HG02943 (cell line): ENCODE data around the gene ADAMTS2.

ENCODE experiments used
- ATAC-seq: cut with Tn5 transposase; IDR thresholded peaks from one replicate; pipeline ENCODE4 v1.9.1; 2021; ENCODE audit warnings: mild to moderate bottlenecking, low read depth, moderate library complexity; ENCODE audit not compliant: unreplicated experiment

The ADAMTS2 gene

DNA sequence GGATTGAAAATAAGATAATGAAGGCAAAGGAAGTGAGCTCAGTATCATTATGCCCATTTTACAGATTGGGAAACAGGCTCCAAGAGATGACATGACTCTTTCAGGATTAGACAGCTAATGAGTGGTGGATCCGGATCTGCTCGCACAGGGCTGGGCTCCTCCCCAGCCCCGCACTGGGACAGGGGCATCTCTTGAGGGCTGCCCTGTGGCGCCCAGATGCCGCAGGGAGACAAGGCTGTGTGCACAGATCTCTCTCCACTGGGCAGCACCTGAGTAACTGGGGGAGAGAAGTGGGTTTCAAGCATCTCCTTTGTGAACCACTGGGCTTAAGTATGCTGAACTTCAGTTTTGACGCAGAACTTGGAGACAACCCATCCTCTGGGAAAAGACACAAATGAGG is 43.9 kb downstream of the ADAMTS2 start:
- no peak for ATAC-seq

GRCh38 chr5:179300581-179301180 is 44.6 kb downstream of the ADAMTS2 start:
- no peak for ATAC-seq

DNA sequence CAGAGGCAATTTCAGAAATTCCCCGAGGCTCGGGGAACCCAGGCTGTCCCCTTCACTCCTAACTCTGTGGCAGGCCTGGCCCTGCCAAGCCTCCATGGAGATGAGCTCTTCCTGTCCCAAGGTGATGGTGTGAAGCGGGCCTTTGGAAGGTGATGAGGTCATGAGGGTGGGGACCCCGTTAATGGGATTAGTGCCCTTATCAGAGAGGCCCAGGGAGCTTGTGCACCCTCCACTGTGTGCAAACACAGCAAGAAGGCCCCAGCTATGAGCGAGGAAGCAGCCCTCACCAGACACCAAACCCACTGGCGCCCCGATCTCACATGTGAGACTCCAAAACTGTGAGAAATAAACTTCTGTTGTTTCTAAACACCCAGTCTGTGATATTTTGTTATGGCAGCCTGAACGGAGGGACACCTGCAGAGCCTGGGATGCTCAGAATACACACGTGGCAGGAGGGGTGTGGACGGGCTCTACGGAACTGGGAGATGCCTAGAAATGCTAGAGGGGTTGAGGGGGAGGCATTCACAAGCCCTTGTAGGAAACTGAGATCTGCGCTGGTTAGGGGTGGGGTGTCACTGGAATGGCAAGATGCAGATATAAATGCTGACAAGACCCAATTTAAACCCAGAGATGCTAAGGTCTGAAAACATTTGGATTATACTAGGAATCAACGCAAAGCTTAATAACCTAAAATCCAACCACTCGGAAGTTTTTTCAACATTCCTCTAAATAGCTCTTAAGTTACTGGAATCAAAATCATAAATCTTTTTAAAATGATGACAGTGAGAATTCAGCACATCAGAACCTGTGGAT is 46.9 kb downstream of the ADAMTS2 start:
- no peak for ATAC-seq

- ATAC-seq: no peak
Measured at GRCh38 chr5:179297486-179298180, 47.6 kb downstream of the ADAMTS2 start.

DNA sequence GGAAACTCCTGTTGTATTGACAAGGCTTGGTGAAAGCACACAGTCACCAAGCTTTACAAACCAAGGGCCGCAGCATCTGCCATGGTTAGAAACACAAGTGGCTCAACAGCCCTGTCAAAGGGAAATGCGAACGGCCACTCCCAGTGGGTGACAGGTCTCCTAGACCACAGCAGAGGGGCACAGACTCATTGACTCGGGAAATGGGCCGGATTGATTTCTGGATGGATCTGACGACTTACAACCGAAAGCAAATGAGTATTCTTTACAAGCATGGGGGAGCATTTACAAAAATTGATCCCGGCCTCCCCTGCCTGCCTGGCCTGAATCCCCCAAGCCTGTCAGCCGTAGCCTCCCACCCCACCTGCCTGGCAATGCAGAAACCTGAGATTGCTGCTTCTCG is 48.2 kb downstream of the ADAMTS2 start:
- no peak for ATAC-seq

DNA sequence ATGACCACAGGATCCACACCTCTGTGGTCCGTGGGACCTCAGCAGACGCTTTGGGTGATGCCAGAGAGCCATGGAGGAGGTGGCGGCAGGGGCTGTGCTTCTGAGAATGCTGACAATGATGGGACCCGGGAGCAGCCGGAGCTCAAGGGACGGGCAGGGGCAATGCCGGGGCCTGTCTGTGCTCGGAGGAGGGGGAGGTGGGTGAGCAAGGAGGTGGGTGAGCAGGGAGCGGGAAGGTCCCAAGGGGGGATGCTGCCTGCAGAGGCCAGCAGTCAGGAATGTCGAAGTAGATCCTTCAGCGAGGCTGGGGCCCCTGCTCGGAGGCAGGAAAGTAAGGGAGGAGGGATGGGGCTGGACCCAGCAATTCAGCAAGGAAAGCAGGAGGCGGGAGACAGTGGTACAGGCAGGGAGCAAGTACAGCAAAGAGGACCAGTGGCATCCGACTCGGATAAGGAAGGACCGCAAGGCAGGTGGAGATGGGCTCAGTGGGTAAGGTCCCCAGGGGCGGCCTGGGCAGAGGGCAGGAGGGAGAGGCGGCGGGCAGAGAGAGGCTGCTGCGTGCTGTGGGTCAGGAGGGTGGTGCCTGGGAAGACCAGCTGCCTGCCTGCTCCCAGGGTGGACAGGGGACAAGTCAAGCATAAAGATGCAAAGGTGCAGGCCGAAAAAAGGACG is 49.0 kb downstream of the ADAMTS2 start:
- no peak for ATAC-seq

DNA sequence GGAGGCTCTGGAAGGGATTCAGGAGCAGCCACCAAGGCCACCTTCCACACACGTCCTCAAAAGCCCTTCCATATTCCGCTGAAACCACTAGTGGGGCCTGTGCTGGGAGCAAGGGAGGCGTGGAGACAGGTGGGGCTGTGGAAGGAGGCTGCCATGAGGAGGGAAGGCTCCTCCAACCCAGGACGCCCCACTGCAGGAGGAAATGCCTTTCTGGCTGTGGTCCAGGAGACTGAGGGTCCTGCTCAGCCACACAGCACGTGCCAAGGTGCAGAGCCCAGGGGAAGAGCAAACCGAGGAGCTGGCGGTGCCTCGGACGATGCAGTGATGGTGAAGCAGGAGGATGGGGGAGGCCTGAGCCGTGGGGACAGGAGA is 49.5 kb downstream of the ADAMTS2 start:
- ATAC-seq: no peak

DNA sequence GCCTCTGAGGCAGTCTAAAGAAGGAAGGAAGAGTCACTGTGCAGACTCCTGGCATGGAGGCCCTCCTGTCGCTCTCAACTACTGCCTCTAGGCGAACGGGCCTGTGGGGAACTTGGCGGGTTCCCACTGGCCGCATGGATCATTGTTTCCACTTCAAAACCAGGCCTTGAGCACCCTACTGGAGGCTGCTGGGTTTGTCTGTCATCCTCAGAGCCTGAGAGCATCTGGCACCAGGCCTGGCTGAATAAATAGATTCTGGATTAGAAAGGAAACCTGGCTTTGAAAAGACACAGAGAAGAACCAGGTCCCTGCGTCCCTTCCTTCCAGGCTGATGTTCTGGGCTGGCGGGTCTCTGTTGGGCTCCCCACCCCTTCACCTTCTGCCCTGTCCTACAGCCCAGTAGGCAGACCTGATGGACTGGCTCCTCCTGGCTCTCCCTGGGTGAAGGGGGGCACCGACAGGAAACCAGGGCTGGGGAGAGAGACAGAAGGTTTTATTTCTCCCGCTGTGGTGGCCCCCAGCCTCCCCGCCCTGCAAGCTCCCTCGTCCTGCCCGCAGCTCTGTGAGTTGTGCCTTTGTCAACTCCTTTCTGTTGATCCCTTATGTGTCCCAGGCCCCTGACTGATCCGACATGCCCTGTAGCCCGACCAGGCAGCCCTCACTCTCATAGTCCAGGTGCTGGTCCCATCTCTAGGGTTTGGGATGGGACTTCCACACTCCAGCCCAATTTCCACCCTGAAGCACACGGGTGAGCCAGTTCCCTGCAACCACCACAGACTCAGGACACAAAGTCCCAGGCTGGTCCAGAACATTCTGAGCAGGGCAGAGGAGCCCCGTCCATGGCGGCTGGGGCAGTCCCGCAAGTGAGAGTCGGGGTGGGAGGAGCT is 50.1 kb downstream of the ADAMTS2 start:
- no peak for ATAC-seq

- no peak for ATAC-seq
Measured at GRCh38 chr5:179294131-179294780, 51.0 kb downstream of the ADAMTS2 start.

DNA sequence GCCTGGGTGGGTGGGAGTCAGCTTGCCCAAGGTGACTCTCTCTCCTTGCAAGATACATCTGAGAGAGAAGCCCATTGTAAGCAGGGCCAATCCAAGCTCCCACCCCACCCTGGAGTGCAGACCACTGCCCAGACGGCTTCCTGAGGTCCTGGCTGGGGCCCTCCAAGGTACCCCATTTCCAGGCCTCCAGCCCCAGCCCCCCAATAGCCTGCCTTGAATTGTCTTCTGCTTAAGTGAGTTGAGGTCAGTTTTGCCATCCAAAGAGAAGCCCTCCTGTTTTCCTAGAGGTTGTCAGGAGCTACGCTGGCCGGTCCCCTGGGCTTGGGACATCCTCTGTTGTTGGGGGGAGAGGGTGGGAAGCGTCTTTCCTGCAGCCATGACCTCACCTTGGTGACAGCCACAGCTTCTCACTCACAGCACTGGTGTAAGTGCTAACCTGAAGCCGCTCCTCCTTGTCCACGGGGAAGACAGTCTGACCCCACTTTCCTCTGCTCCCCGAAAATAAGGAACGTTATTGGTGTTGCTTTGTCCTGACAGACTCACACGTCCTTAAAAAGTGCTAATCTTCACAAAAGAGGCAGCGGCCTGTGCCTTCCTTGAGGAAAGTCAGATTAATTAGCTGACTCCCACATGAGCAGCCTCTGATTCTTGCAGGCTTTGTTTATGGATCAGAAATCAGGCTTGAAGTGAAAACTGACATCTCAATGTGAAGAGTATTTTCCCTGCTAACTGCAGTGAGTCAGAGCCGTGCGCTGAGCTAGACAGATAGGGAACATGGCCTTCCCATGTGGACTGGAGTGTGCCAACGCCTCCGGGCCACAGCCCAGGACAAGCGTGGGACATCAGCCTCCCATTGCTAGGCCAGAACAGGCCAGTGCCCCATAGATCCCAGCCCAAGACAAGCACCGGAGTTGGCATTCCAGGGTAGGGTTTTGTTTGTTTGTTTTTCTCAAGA is 52.3 kb downstream of the ADAMTS2 start:
- no peak for ATAC-seq

DNA sequence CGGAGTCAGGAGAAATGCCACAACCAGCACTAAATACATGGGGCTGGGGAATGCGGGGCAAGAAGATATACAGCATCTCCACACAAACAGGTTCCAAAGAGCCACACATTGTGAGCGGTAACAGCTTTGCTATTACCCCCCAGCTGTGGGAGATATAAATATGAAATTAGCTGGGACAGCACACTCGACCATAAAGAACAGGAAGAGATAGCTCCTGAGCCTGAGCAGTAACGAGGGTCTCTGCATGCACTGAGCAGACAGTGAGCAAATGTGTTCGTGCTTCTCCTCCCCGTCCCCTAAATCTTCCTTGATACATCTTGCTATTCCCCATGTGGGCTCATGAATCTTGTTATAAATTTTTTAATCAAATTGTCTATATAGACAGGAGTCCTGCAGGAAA is 53.1 kb downstream of the ADAMTS2 start:
- no peak for ATAC-seq

- ATAC-seq: no peak
Measured at GRCh38 chr5:179290681-179291540, 54.4 kb downstream of the ADAMTS2 start.

DNA sequence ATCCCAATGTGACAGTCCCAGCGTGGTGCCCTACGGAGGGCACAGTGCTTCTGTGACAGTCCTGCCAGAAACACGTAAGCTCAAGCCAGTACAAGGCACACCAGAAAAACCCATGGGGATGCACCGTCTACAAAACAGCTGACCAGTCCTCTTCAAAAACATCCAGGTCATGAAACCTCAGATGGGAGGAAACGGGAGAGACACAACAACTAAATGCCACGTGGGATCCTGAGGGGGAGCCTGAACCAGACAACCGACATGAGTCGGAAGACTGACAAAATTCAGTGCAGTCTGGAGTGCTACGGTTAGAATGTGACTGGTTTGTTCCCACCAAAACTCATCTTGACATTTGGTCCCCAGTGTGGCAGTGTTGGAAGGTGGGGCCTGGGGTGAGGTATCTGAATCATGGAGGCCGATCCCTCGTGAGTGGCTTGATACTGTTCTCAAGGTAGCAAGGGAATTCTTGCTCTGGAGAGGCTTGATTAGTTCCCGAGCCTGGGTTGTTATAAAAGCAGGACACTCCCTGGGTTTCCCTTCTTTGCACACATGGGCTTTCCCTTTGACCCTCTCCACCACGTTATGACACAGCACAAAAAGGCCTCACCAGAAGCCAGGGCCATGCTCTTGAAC is 55.4 kb downstream of the ADAMTS2 start:
- no peak for ATAC-seq

DNA sequence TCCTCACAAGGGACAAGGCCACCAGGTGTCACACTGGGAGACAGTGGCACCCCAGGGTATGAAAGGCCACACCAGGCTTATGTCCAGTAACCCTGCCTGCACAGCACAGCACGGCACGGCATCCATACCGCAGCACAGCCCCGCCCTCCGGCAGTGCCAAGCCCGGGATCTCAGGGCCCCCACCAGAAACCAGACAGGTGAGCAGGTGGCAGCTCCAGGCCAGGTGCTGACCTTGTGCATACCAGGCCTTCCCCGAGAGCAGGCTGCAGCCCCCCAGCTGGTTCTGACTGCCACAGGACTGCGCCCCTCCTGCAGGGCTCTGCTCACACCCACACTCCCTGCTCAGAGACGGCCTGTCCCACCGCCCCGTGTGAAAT is 56.5 kb downstream of the ADAMTS2 start:
- no peak for ATAC-seq

- no peak for ATAC-seq
Measured at GRCh38 chr5:179288101-179288808, 57.0 kb downstream of the ADAMTS2 start.

DNA sequence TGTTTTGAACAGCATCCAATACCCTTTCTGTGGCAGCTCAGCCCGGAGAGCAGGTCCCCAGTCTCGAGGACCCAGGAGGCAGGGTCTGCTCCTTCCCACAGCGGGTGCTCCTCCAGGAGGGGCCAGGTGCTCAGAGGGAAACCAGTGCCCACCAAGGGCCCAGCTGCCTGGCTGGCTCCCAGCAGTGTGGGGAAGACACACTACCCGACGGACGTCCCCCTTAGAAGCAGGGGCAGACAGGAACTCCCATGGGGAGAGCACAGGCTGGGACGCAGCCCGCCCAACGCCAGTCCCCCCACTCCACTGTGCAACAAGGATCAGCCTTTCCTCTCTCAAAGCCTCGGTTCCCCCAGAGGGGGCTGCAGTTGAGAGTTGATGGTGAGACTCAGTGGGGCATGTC is 57.6 kb downstream of the ADAMTS2 start:
- ATAC-seq: no peak

DNA sequence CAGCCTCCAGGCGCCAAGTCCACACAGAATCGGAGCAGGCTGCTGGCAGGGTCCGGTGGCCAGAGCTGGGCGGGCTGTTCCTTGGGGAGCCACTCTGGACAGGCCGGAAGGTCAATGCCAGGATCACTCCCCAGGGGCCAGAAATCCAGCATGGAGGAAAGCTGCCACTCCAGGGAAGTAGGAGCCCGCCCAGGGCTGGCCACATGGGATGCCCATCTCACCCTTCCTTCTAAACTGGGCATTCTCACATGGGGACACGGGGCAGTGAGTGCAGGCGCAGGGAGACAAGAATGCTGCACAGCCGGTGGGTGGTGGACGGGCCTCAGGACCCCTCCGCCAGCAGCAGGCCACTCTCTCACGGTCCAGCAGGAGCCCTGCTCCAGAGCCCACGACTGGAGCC is 58.2 kb downstream of the ADAMTS2 start:
- no peak for ATAC-seq
